Measurements from ENCODE around the gene PAXX.

PAXX gene

DNA sequence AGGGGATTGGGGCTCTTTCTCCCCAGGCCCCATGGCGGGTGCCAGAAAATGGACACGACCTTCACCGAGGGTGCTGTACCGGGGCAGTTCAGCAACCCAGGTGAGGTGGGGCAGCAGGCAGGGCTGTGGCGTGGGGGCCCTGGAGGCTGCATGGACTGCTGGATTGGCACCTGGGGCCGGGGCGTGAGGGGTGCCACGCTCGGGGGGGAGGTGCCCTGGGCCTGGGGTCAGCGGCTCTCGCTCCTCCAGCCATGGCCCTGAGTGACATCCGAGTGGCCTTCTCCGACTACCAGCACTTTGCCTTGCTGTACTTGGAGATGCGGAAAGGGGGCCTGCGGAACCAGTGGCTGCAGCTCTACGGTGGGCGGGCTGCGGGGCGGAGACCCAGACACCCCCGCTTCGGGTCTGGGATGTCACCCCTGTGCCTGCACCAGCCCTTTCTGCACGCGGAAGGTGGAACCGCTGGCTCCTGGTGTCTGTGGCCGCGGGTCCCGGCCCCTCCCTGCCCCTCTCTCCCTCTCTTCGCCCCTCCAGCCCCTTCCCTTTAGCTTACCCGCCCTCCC lies 7.7 kb upstream of the PAXX start:
- Histone ChIP-seq H3K9me2 (ENCODE audit: low read depth, low read length) (no peaks in the 10 kb centered on the region), H3F3A (ENCODE audit: insufficient read depth, low read length) (no peaks in the 10 kb centered on the region), H4K20me1 (ENCODE audit: insufficient read depth, low read length) (no peaks in the 10 kb centered on the region), H3K4me3 (ENCODE audit: low read depth, low read length, poor library complexity, severe bottlenecking) (no peak overlapping the region), H3K4me2 (ENCODE audit: low read length) (no peak overlapping the region), H2AFZ (ENCODE audit: low read length) (no peak overlapping the region), H3K27ac (ENCODE audit: low read depth, low read length, poor library complexity, severe bottlenecking) (no peak overlapping the region), H3K79me2 (ENCODE audit: insufficient read depth, low read length) (no peaks in the 10 kb centered on the region), H3K27me3 (ENCODE audit: insufficient read depth, low read length) (peaks cover 21% of the 10 kb centered on the region), H3K9ac (ENCODE audit: low read length) (no peak overlapping the region), H3K36me3 (ENCODE audit: insufficient read depth, low read length) (no peaks in the 10 kb centered on the region), H3K4me1 (ENCODE audit: insufficient read depth, low read length, severe bottlenecking) (no peaks in the 10 kb centered on the region), H3K9me3 (ENCODE audit: low read length) (no peaks in the 10 kb centered on the region)
- no peak for TF ChIP-seq EZH2 (IDR thresholded peaks at IDR 0.05; ENCODE audit: borderline replicate concordance, low read length)
- TF ChIP-seq, protein P1, sequence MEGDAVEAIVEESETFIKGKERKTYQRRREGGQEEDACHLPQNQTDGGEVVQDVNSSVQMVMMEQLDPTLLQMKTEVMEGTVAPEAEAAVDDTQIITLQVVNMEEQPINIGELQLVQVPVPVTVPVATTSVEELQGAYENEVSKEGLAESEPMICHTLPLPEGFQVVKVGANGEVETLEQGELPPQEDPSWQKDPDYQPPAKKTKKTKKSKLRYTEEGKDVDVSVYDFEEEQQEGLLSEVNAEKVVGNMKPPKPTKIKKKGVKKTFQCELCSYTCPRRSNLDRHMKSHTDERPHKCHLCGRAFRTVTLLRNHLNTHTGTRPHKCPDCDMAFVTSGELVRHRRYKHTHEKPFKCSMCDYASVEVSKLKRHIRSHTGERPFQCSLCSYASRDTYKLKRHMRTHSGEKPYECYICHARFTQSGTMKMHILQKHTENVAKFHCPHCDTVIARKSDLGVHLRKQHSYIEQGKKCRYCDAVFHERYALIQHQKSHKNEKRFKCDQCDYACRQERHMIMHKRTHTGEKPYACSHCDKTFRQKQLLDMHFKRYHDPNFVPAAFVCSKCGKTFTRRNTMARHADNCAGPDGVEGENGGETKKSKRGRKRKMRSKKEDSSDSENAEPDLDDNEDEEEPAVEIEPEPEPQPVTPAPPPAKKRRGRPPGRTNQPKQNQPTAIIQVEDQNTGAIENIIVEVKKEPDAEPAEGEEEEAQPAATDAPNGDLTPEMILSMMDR (IDR thresholded peaks at IDR 0.05; ENCODE audit: low read length): no peak

DNA sequence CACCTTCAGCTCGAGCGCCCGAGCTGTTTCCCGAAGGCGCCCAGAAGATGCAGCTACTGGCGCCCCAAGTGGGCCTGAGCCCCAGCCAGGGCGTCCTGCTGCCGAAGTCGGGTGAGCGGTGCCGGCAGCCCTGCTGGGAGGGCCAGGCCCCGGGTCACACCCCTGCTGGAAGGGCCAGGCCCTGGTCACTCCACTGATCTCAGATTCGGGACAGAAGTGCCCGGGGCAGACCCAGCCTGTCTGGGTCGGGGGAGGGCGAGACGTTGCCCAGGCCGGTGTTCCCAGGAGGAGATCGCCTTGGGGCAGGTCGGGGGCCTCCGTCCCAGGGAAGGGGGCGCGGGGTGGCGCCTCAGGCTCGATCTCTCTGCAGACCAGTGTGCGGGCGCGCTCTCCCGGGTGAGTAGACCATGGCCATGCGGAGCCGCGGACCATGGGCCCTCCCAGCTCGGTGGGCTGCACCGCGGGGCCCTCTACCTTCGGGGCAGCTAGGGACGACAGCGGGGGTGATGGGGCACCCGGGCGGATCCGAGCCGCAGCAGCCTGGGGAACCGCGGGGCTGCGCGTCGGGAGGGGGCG lies 7.1 kb upstream of the PAXX start:
- Histone ChIP-seq H3K9me2 (ENCODE audit: low read depth, low read length) (no peaks in the 10 kb centered on the region), H2AFZ (ENCODE audit: low read length) (no peak overlapping the region), H3K9ac (ENCODE audit: low read length) (no peak overlapping the region), H3K79me2 (ENCODE audit: insufficient read depth, low read length) (no peaks in the 10 kb centered on the region), H3K36me3 (ENCODE audit: insufficient read depth, low read length) (no peaks in the 10 kb centered on the region), H3K4me3 (ENCODE audit: low read depth, low read length, poor library complexity, severe bottlenecking) (no peak overlapping the region), H3K9me3 (ENCODE audit: low read length) (no peaks in the 10 kb centered on the region), H3K27me3 (ENCODE audit: insufficient read depth, low read length) (peaks cover 21% of the 10 kb centered on the region), H3K4me1 (ENCODE audit: insufficient read depth, low read length, severe bottlenecking) (no peaks in the 10 kb centered on the region), H3F3A (ENCODE audit: insufficient read depth, low read length) (no peaks in the 10 kb centered on the region), H3K4me2 (ENCODE audit: low read length) (no peak overlapping the region), H3K27ac (ENCODE audit: low read depth, low read length, poor library complexity, severe bottlenecking) (no peak overlapping the region), H4K20me1 (ENCODE audit: insufficient read depth, low read length) (no peaks in the 10 kb centered on the region)
- TF ChIP-seq, protein P1 (IDR thresholded peaks at IDR 0.05; ENCODE audit: low read length): no peak
- TF ChIP-seq EZH2 (IDR thresholded peaks at IDR 0.05; ENCODE audit: borderline replicate concordance, low read length): no peak

DNA sequence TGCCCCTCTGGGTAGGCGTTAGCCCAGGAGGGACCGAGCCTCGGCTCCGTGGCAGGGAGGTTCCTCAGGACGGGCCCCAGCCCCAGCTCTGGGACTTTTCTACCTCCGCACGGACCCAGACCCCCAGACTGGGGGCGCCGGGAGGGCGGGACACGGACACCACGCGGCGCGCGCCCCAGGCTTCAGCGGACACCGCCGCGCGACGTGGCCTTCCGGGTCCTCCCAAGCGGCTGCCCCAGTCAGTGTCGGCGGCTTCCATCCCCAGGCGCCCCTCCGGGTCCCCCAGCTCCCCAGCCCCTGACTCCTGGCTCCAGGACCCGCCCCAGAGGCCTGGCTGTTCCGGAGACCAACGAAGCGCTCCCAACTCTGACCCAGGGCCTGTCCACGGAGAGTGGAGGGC lies 6.4 kb upstream of the PAXX start:
- Histone ChIP-seq H3K4me1 (ENCODE audit: insufficient read depth, low read length, severe bottlenecking) (no peaks in the 10 kb centered on the region), H3K9me3 (ENCODE audit: low read length) (no peaks in the 10 kb centered on the region), H3K27ac (ENCODE audit: low read depth, low read length, poor library complexity, severe bottlenecking) (no peak overlapping the region), H3F3A (ENCODE audit: insufficient read depth, low read length) (no peaks in the 10 kb centered on the region), H3K36me3 (ENCODE audit: insufficient read depth, low read length) (no peaks in the 10 kb centered on the region), H3K4me3 (ENCODE audit: low read depth, low read length, poor library complexity, severe bottlenecking) (no peak overlapping the region), H4K20me1 (ENCODE audit: insufficient read depth, low read length) (no peaks in the 10 kb centered on the region), H3K79me2 (ENCODE audit: insufficient read depth, low read length) (no peaks in the 10 kb centered on the region), H3K4me2 (ENCODE audit: low read length) (no peak overlapping the region), H3K9ac (ENCODE audit: low read length) (no peak overlapping the region), H2AFZ (ENCODE audit: low read length) (no peak overlapping the region), H3K9me2 (ENCODE audit: low read depth, low read length) (no peaks in the 10 kb centered on the region), H3K27me3 (ENCODE audit: insufficient read depth, low read length) (peaks cover 19% of the 10 kb centered on the region)
- TF ChIP-seq, protein P1 (IDR thresholded peaks at IDR 0.05; ENCODE audit: low read length): no peak
- TF ChIP-seq EZH2 (IDR thresholded peaks at IDR 0.05; ENCODE audit: borderline replicate concordance, low read length): no peak

Measured in OCI-LY1 (cell line).